Lung (tissue), 12 donors: ENCODE results near the gene PAPPA2. TPM values are rescaled to one million over a fixed set of nuclear protein-coding genes. Genes with fewer than 3 reads are reported as not detected.
"Not testable (repeated sequence)": the region's sequence is repeated elsewhere in the genome, so short reads cannot be mapped to it uniquely, and the experiment has no call there.

ENCODE experiments used
- ATAC-seq: fragments of 200-7000 bp; cut with Tn5 transposase; one replicate; pipeline ENCODE4 v1.9.1; 2020; ENCODE audit warnings: moderate number of reproducible peaks; ENCODE audit not compliant: insufficient read depth, low FRiP score
- DNase-seq, 3 donors: peaks; one replicate each; pipeline ENCODE4 v3.0.0-alpha.2; 2013 to 2017
- H3K27ac ChIP-seq, 2 donors: one replicate each; pipeline ENCODE4 v1.5.1; 2013; ENCODE audit warnings: mild to moderate bottlenecking in 2 of 2, moderate library complexity in 2 of 2, control low read depth in 1 of 2, inconsistent platforms in 1 of 2, low read depth in 1 of 2, low read length in 1 of 2
- H3K27me3 ChIP-seq, 3 donors: one replicate each; pipeline ENCODE4 v1.5.1; 2013; ENCODE audit warnings: low read length in 2 of 3; ENCODE audit not compliant: control insufficient read depth in 3 of 3, insufficient read depth in 3 of 3
- H3K36me3 ChIP-seq, 4 donors: one replicate each; pipeline ENCODE4 v1.5.1; 2013; ENCODE audit warnings: low read length in 4 of 4, mild to moderate bottlenecking in 1 of 4, moderate library complexity in 1 of 4; ENCODE audit not compliant: control insufficient read depth in 4 of 4, insufficient read depth in 4 of 4
- H3K4me1 ChIP-seq, 5 donors: one replicate each; pipeline ENCODE4 v1.5.1; 2013; ENCODE audit warnings: low read length in 5 of 5, mild to moderate bottlenecking in 2 of 5, moderate library complexity in 1 of 5; ENCODE audit not compliant: control insufficient read depth in 5 of 5, insufficient read depth in 5 of 5
- H3K4me3 ChIP-seq: one replicate; pipeline ENCODE4 v1.5.1; 2013; ENCODE audit warnings: mild to moderate bottlenecking, control low read depth, moderate library complexity
- H3K9ac ChIP-seq, 2 donors: one replicate each; pipeline ENCODE4 v1.5.1; 2013; ENCODE audit warnings: low read length in 2 of 2, control low read depth in 1 of 2; ENCODE audit not compliant: insufficient read depth in 1 of 2
- H3K9me3 ChIP-seq, 4 donors: one replicate each; pipeline ENCODE4 v1.5.1; 2013; ENCODE audit warnings: low read length in 3 of 4, mild to moderate bottlenecking in 1 of 4, moderate library complexity in 1 of 4; ENCODE audit not compliant: control insufficient read depth in 4 of 4, insufficient read depth in 3 of 4
- CTCF ChIP-seq: IDR thresholded peaks from 2 replicates; pipeline ENCODE4 v1.5.1; 2012; ENCODE audit warnings: mild to moderate bottlenecking; ENCODE audit errors: control extremely low read depth, extremely low read depth
- WGBS, 2 donors: extraction: QIAGEN DNeasy Blood & Tissue Kit; methylation state at CpG; one replicate each; pipeline ENCODE4 v1.1.7; 2013; 5-methylcytosine and 5-hydroxymethylcytosine counted together
- polyA plus RNA-seq, 2 donors: library from polyadenylated mRNA; stranded (reverse); fragments of 200-250 nt; gene quantifications; one replicate each; pipeline ENCODE4 v1.2.1, GENCODE V29; 2013
- total RNA-seq, 2 donors: library from RNA; depleted of rRNA in 1 of 2; stranded (reverse); fragments of >200 nt in 1 of 2; gene quantifications; one replicate each; pipeline ENCODE4 v1.2.1, GENCODE V29; 2014 to 2021
- donor health status: control.
- donor health status: control.
- donor health status: Bipolar disorder and iron deficiency.
- donor health status: healthy.
- donor health status: DM: yes; HTN: yes; CAD: no.

Gene PAPPA2
- total and polyA plus RNA-seq, 4 donors: 0.02 to 0.55 (median 0.32) TPM

- no peak overlapping the region for H3K27ac ChIP-seq
- 50 to 55% methylated on average over 2 of the region's 2 CpGs for WGBS, 2 donors
- H3K4me3 ChIP-seq: no peak overlapping the region
- no peaks in the 10 kb centered on the region for H3K27me3 ChIP-seq
- no peak for TF ChIP-seq CTCF
- no peaks in the 10 kb centered on the region for H3K9me3 ChIP-seq
- no peak overlapping the region for H3K9ac ChIP-seq
- H3K4me1 ChIP-seq: no peaks in the 10 kb centered on the region
- DNase-seq (no peak), ATAC-seq (no peak)
- H3K36me3 ChIP-seq: no peaks in the 10 kb centered on the region
Measured at GRCh38 chr1:176754676-176755075, 291.7 kb downstream of the PAPPA2 start.

- 90 to 93% methylated on average over 8 of the region's 8 CpGs for WGBS, 2 donors
- H3K4me3 ChIP-seq, H3K4me1 ChIP-seq, DNase-seq, H3K27me3 ChIP-seq, H3K27ac ChIP-seq, H3K9me3 ChIP-seq, ATAC-seq, H3K36me3 ChIP-seq, H3K9ac ChIP-seq: not testable (repeated sequence)
Measured at GRCh38 chr1:176756817-176757216, 293.8 kb downstream of the PAPPA2 start.

- H3K9me3 ChIP-seq: peaks cover 0 to 2% (median 0%) of the 10 kb centered on the region in 4 donors
- TF ChIP-seq CTCF: no peak
- no peaks in the 10 kb centered on the region for H3K27me3 ChIP-seq
- WGBS, 2 donors: 81 to 83% methylated on average over 2 of the region's 2 CpGs
- H3K4me3 ChIP-seq: no peak overlapping the region
- H3K9ac ChIP-seq: no peak overlapping the region
- no peak overlapping the region for H3K27ac ChIP-seq
- DNase-seq: no peak
- no peak for ATAC-seq
- H3K4me1 ChIP-seq: no peaks in the 10 kb centered on the region
- no peaks in the 10 kb centered on the region for H3K36me3 ChIP-seq
Measured at GRCh38 chr1:176765608-176766007, 302.6 kb downstream of the PAPPA2 start.

GRCh38 chr1:176766779-176767178, 303.8 kb downstream of the PAPPA2 start:
- no peak for ATAC-seq

More at GRCh38 chr1:176766779-176767178, 303.8 kb downstream of the PAPPA2 start:
- no peak overlapping the region for H3K4me3 ChIP-seq
- H3K4me1 ChIP-seq: no peaks in the 10 kb centered on the region
- no peak for TF ChIP-seq CTCF
- peaks cover 0 to 2% (median 0%) of the 10 kb centered on the region in 4 donors for H3K9me3 ChIP-seq
- H3K27ac ChIP-seq: no peak overlapping the region
- 88 to 91% methylated on average over 1 of the region's 1 CpG for whole genome bisulfite sequencing, 2 donors
- DNase-seq: no peak
- no peaks in the 10 kb centered on the region for H3K36me3 ChIP-seq
- H3K9ac ChIP-seq: no peak overlapping the region
- H3K27me3 ChIP-seq: no peaks in the 10 kb centered on the region
